ENCODE measurements around the gene SSTR3.
"Not testable (repeated sequence)": the region's sequence is repeated elsewhere in the genome, so short reads cannot be mapped to it uniquely, and the experiment has no call there.

SSTR3 gene

GRCh38 chr22:37178350-37179125 lies 33.7 kb downstream of the SSTR3 start:
- DNase-seq, result no peak

- DNase-seq, result no peak
Observed at GRCh38 chr22:37177755-37178154, 34.5 kb downstream of the SSTR3 start.

GRCh38 chr22:37177221-37177620 lies 35.1 kb downstream of the SSTR3 start:
- no peak for DNase-seq

GRCh38 chr22:37176464-37177061 lies 35.7 kb downstream of the SSTR3 start:
- no peak for DNase-seq

GRCh38 chr22:37175414-37176281 lies 36.6 kb downstream of the SSTR3 start:
- no peak for DNase-seq

GRCh38 chr22:37174964-37175363 lies 37.3 kb downstream of the SSTR3 start:
- no peak for DNase-seq

- DNase-seq, result no peak
Observed at GRCh38 chr22:37173709-37174108, 38.6 kb downstream of the SSTR3 start.

GRCh38 chr22:37172266-37173245 lies 39.7 kb downstream of the SSTR3 start:
- no peak for DNase-seq

- DNase-seq, result no peak
Observed at GRCh38 chr22:37171662-37172061, 40.6 kb downstream of the SSTR3 start.

- DNase-seq, result not testable (repeated sequence)
Observed at GRCh38 chr22:37170689-37171405, 41.4 kb downstream of the SSTR3 start.

GRCh38 chr22:37169947-37170688 lies 42.2 kb downstream of the SSTR3 start:
- no peak for DNase-seq

GRCh38 chr22:37169406-37169805 lies 42.9 kb downstream of the SSTR3 start:
- no peak for DNase-seq

GRCh38 chr22:37167981-37168647 lies 44.2 kb downstream of the SSTR3 start:
- DNase-seq, result no peak

- DNase-seq, result no peak
Observed at GRCh38 chr22:37167176-37167980, 44.9 kb downstream of the SSTR3 start.

- no peak for DNase-seq
Observed at GRCh38 chr22:37166675-37167066, 45.6 kb downstream of the SSTR3 start.

GRCh38 chr22:37165940-37166674 lies 46.2 kb downstream of the SSTR3 start:
- no peak for DNase-seq

GRCh38 chr22:37165066-37165465 lies 47.2 kb downstream of the SSTR3 start:
- DNase-seq, result no peak

- DNase-seq, result no peak
Observed at GRCh38 chr22:37164505-37164887, 47.8 kb downstream of the SSTR3 start.
